Airway epithelial cell (primary cell): ENCODE results near the gene PLSCR3. TPM values are rescaled to one million over a fixed set of nuclear protein-coding genes. Genes with fewer than 3 reads are reported as not detected.

ENCODE experiments used
- total RNA-seq: library from RNA; depleted of rRNA; stranded (reverse); fragments of >200 nt; gene quantifications from 2 replicates; pipeline ENCODE4 v1.2.3, GENCODE V29; 2015

PLSCR3 gene
- 64.6 and 96.0 TPM in 2 replicates for total RNA-seq

GRCh38 chr17:7394452-7395191 lies at the start of gene PLSCR3:
Gene PLSCR3 (minus strand): TSS chr17:7394525. CDS start chr17:7394110, 415 bp downstream.

GRCh38 chr17:7439462-7440112 lies 45.3 kb upstream of the PLSCR3 start, which contains the start of gene FGF11:
Gene FGF11 (plus strand): TSS chr17:7439512. CDS start chr17:7439621, 109 bp downstream.

GRCh38 chr17:7428557-7428956 lies 34.2 kb upstream of the PLSCR3 start, which contains the start of gene SPEM3:
Gene SPEM3 (plus strand): TSS chr17:7428857. CDS start chr17:7428903, 46 bp downstream.

DNA sequence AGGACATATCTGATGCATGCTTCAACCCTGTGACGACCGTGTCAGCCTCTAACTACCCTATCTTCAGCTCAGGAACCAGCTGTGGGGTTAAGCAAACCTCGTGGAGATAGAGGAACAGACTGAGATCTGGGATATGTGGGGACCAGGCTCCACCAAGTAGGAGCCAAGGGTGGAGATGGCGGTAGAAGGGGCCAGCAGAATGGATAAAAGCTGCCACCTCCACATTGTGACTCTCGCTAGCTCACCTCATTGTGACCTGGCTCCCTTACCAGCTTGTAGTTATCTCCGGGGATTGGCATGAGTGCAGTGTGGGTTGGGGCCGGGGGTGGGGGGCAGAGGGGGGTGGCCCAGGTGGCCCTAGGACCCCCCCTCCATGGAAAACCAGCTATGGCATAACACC lies 31.0 kb upstream of the PLSCR3 start, which contains the start of gene SPEM2:
SPEM2 (plus strand) TSS at position 301 of the 400 bp plus-strand sequence; CDS start at position 374, 73 bp downstream.

GRCh38 chr17:7419819-7420610 lies 25.7 kb upstream of the PLSCR3 start, which contains the start of gene SPEM1:
Gene SPEM1 (plus strand): TSS chr17:7420324. CDS start chr17:7420385, 61 bp downstream.

DNA sequence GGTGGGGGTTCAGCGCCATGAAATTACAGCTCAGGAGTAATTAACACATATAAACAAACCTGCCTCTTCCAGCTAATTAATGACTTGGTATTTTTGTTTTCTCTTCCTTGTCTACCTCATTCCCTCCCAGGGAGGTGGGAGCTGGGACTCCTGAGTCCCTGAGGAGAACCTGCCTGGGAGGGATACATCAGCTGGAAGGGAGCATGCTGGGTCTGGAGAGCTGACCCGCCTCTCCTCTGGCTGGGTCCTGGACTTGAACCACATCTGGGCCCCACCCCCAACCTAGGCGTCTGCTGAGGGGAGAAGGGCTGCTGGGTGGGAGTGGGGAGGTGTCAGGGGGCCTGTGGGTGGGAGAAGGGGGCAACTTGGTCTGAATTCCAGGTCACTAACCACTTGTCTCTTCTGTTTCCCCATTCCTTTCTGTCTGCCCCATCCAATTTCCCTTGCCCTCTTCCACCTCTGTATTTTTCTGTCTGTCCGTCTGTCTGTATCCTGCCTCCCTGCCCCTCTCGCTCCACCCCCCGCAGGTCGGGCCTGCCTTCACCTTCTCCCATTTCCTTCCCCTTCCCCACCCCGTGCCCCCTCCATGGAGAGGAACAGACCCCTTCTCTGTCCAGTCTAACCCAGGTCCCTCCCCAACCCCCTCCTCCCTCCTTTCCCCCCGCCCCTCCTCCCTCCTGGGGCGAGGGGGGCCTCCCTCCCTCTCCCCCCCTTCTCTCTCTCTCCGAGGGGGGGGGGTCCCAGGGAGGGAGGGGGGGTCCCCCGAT lies 13.3 kb upstream of the PLSCR3 start, which contains the start of gene NLGN2:
NLGN2 (plus strand) TSS at position 361 of the 767 bp plus-strand sequence. CDS start 411 bp downstream, outside the sequence.

GRCh38 chr17:7403977-7404736 lies 9.8 kb upstream of the PLSCR3 start, which contains the start of gene TMEM256:
Gene TMEM256 (minus strand): TSS chr17:7404097. CDS start chr17:7404084, 13 bp downstream.

GRCh38 chr17:7380855-7381683 lies 13.3 kb downstream of the PLSCR3 start, which contains the start of gene TNK1:
Gene TNK1 (plus strand): TSS chr17:7381089. CDS start chr17:7382927, 1,838 bp downstream.

GRCh38 chr17:7355053-7355452 lies 39.3 kb downstream of the PLSCR3 start, which contains the start of gene TMEM95:
Gene TMEM95 (plus strand): TSS chr17:7355156. CDS start chr17:7355205, 49 bp downstream.

GRCh38 chr17:7351665-7352502 lies 42.4 kb downstream of the PLSCR3 start, which contains the start of gene KCTD11:
Gene KCTD11 (plus strand): TSS chr17:7352162.

Other genes starting within 250 kb of the PLSCR3 start
- 0.21 TPM in 1 of 2 replicates, not detected in the other for gene ASGR1, start 215.2 kb downstream of the PLSCR3 start, total RNA-seq
- gene DLG4, start 174.7 kb downstream of the PLSCR3 start, total RNA-seq = 4.4 and 6.6 TPM in 2 replicates
- 364 and 375 TPM in 2 replicates for gene ACADVL, start 174.6 kb downstream of the PLSCR3 start, total RNA-seq
- 44.9 and 52.6 TPM in 2 replicates for gene DVL2, start 160.0 kb downstream of the PLSCR3 start, total RNA-seq
- gene PHF23, start 155.1 kb downstream of the PLSCR3 start, total RNA-seq = 33.1 and 35.1 TPM in 2 replicates
- gene GABARAP, start 152.1 kb downstream of the PLSCR3 start, total RNA-seq = 309 and 347 TPM in 2 replicates
- 21.6 and 47.5 TPM in 2 replicates for gene CTDNEP1, start 142.8 kb downstream of the PLSCR3 start, total RNA-seq
- gene ELP5, start 142.3 kb downstream of the PLSCR3 start, total RNA-seq = 38.4 and 42.1 TPM in 2 replicates
- 86.7 and 132 TPM in 2 replicates for gene CLDN7, start 132.0 kb downstream of the PLSCR3 start, total RNA-seq
- gene SLC2A4, start 112.8 kb downstream of the PLSCR3 start, total RNA-seq = 0.14 and 0.56 TPM in 2 replicates
- 0.51 and 0.63 TPM in 2 replicates for gene YBX2, start 99.9 kb downstream of the PLSCR3 start, total RNA-seq
- 554 and 701 TPM in 2 replicates for gene EIF5A, start 86.9 kb downstream of the PLSCR3 start, total RNA-seq
- gene GPS2, start 79.2 kb downstream of the PLSCR3 start, total RNA-seq = 50.8 and 66.1 TPM in 2 replicates
- 13.4 and 22.5 TPM in 2 replicates for gene NEURL4, start 65.2 kb downstream of the PLSCR3 start, total RNA-seq
- gene ACAP1, start 58.0 kb downstream of the PLSCR3 start, total RNA-seq = 0.42 and 0.78 TPM in 2 replicates
- gene KCTD11, start 42.4 kb downstream of the PLSCR3 start, total RNA-seq = 48.4 and 61.1 TPM in 2 replicates
- gene TMEM95, start 39.4 kb downstream of the PLSCR3 start, total RNA-seq = not detected in 2 replicates
- gene TNK1, start 13.4 kb downstream of the PLSCR3 start, total RNA-seq = 13.0 and 15.8 TPM in 2 replicates
- gene TMEM256, start 9.6 kb upstream of the PLSCR3 start, total RNA-seq = 117 and 202 TPM in 2 replicates
- gene NLGN2, start 13.3 kb upstream of the PLSCR3 start, total RNA-seq = 6.0 and 8.9 TPM in 2 replicates
- gene SPEM1, start 25.8 kb upstream of the PLSCR3 start, total RNA-seq = not detected in 2 replicates
- not detected in 2 replicates for gene SPEM2, start 31.1 kb upstream of the PLSCR3 start, total RNA-seq
- not detected in 2 replicates for gene SPEM3, start 34.3 kb upstream of the PLSCR3 start, total RNA-seq
- 29.6 and 33.5 TPM in 2 replicates for gene TMEM102, start 40.9 kb upstream of the PLSCR3 start, total RNA-seq
- gene FGF11, start 45.0 kb upstream of the PLSCR3 start, total RNA-seq = 18.3 and 32.1 TPM in 2 replicates
- 10.9 and 11.0 TPM in 2 replicates for gene CHRNB1, start 50.5 kb upstream of the PLSCR3 start, total RNA-seq
- 29.5 and 46.1 TPM in 2 replicates for gene ZBTB4, start 85.1 kb upstream of the PLSCR3 start, total RNA-seq
- gene SLC35G6, start 86.9 kb upstream of the PLSCR3 start, total RNA-seq = not detected in 2 replicates
- gene POLR2A, start 89.8 kb upstream of the PLSCR3 start, total RNA-seq = 62.4 and 64.9 TPM in 2 replicates
- gene TNFSF12, start 154.5 kb upstream of the PLSCR3 start, total RNA-seq = 4.2 and 10.8 TPM in 2 replicates
- 4.4 and 5.1 TPM in 2 replicates for gene TNFSF13, start 164.2 kb upstream of the PLSCR3 start, total RNA-seq
- gene SENP3, start 167.4 kb upstream of the PLSCR3 start, total RNA-seq = 44.8 and 62.7 TPM in 2 replicates
- gene CD68, start 185.1 kb upstream of the PLSCR3 start, total RNA-seq = 14.8 and 21.2 TPM in 2 replicates
- 147 and 153 TPM in 2 replicates for gene MPDU1, start 189.3 kb upstream of the PLSCR3 start, total RNA-seq
- 162 and 173 TPM in 2 replicates for gene SOX15, start 195.6 kb upstream of the PLSCR3 start, total RNA-seq
- 39.4 and 49.4 TPM in 2 replicates for gene FXR2, start 220.4 kb upstream of the PLSCR3 start, total RNA-seq
- gene SAT2, start 233.3 kb upstream of the PLSCR3 start, total RNA-seq = 25.9 and 36.9 TPM in 2 replicates
- 0.28 and 0.51 TPM in 2 replicates for gene SHBG, start 235.6 kb upstream of the PLSCR3 start, total RNA-seq